ENCODE measurements around the gene CLCN3.

- TF ChIP-seq POLR2A (IDR thresholded peaks at IDR 0.05; ENCODE audit: low read depth, low read length), result no peak
- TF ChIP-seq POLR2AphosphoS5 (IDR thresholded peaks at IDR 0.05; ENCODE audit: low read depth, low read length), result no peak
- TF ChIP-seq TAF1 (IDR thresholded peaks at IDR 0.05; ENCODE audit: low read depth, low read length), result no peak
- no peak for TF ChIP-seq SPI1 (IDR thresholded peaks at IDR 0.05; ENCODE audit: low read depth, low read length)
- no peak for TF ChIP-seq PAX5 (IDR thresholded peaks at IDR 0.05; ENCODE audit: insufficient read depth, low read length, severe bottlenecking)
- no peak for TF ChIP-seq POU2F2 (IDR thresholded peaks at IDR 0.05; ENCODE audit: low read depth, low read length)
These were observed 41.8 kb downstream of the CLCN3 start for GRCh38 chr4:169662206-169662605.

Data from GM12891 (cell line).